Spinal cord (tissue), 10 donors: ENCODE measurements around the gene SLCO4A1. TPM values are rescaled to one million over a fixed set of nuclear protein-coding genes. Genes with fewer than 3 reads are reported as not detected.

ENCODE experiments used
- DNase-seq, 6 donors: peaks; one replicate each; pipeline versions ENCODE4 v3.0.0 to v3.0.0-alpha.2; 2013 to 2015; ENCODE audit warnings: low spot score in 6 of 6, low read depth in 4 of 6
- H3K27ac ChIP-seq: one replicate; pipeline ENCODE4 v1.5.1; 2013; ENCODE audit warnings: low read depth, low read length, control low read depth
- H3K27me3 ChIP-seq: one replicate; pipeline ENCODE4 v1.6.1; 2013; ENCODE audit warnings: low read length; ENCODE audit not compliant: control insufficient read depth, insufficient read depth
- H3K36me3 ChIP-seq: one replicate; pipeline ENCODE4 v1.6.1; 2013; ENCODE audit warnings: low read length; ENCODE audit not compliant: control insufficient read depth, insufficient read depth
- H3K4me1 ChIP-seq: one replicate; pipeline ENCODE4 v1.6.1; 2013; ENCODE audit warnings: low read length; ENCODE audit not compliant: control insufficient read depth, insufficient read depth
- H3K4me3 ChIP-seq: one replicate; pipeline ENCODE4 v1.5.1; 2013; ENCODE audit warnings: low read depth, low read length, control low read depth
- H3K9me3 ChIP-seq: one replicate; pipeline ENCODE4 v1.6.1; 2013; ENCODE audit warnings: low read length; ENCODE audit not compliant: control insufficient read depth, insufficient read depth
- WGBS: methylation state at CpG from one replicate; pipeline ENCODE4 v1.1.5; 2013; ENCODE audit warnings: missing lambda C conversion rate; ENCODE audit not compliant: insufficient coverage; 5-methylcytosine and 5-hydroxymethylcytosine counted together
- polyA plus RNA-seq, 2 donors: library from polyadenylated mRNA; unstranded; fragments of 120-200 nt; gene quantifications; one replicate each; pipeline ENCODE4 v1.2.1, GENCODE V29; 2013; ENCODE audit not compliant: insufficient read length in 2 of 2
- total RNA-seq, 2 donors: library from RNA; depleted of rRNA in 1 of 2; stranded (reverse); fragments of 120-200 nt in 1 of 2; fragments of >200 nt in 1 of 2; gene quantifications; one replicate each; pipeline versions ENCODE4 v1.2.3 to v1.2.4, GENCODE V29; 2013 to 2014
- donor health status: healthy.

Gene SLCO4A1
- total and polyA plus RNA-seq, 4 donors: 2.3 to 12.1 (median 5.8) TPM

DNA sequence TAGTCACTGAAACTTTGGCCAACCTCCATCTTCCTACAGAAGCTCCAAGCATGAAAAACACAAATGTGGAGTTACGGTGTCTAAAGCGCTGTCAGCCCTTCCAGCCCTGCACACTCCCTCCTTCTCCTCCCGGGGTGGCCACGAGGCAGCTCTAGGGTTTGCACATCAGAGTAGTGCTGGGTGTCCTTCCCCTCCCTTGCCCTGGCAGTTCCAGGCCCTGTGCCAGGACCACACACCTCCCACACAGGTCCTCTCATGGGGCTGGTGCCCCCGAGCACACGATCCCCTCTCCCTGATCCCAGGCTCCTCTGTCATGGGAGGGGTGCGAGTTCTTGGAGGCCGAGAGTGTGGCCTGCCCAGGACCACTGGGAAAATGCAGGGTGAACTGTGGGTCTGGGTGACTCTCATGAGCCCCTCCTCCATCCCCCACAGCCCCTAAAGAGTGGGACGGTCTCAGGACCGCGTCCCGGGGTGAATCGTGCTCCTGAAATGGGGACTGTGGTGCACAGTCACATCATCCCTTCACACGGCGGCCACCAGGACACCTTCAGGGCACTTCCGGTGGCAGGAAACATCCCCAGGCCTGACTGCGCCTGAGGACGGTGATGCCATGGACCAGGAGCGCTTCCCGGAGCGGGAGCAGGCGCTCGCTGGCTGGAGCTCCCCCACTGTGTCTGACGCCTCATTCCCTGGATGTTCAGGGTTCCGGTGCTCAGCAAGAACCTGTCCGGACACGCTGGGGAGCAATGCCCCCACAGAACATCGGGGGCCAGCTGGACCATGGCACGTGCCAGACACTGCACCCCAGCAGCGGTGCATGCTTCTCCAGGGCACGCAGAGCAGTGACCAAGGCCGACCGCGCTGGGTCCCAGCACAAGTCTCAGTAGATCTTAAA lies 42.8 kb upstream of the SLCO4A1 start:
- H3K27ac ChIP-seq: no peak overlapping the region
- H3K4me3 ChIP-seq: no peak overlapping the region
- H3K9me3 ChIP-seq: no peaks in the 10 kb centered on the region
- H3K4me1 ChIP-seq: peaks cover 20% of the 10 kb centered on the region
- WGBS: 86% methylated on average over 27 of the region's 34 CpGs
- peaks cover 18% of the 10 kb centered on the region for H3K27me3 ChIP-seq
- DNase-seq: no peak
- no peaks in the 10 kb centered on the region for H3K36me3 ChIP-seq

DNA sequence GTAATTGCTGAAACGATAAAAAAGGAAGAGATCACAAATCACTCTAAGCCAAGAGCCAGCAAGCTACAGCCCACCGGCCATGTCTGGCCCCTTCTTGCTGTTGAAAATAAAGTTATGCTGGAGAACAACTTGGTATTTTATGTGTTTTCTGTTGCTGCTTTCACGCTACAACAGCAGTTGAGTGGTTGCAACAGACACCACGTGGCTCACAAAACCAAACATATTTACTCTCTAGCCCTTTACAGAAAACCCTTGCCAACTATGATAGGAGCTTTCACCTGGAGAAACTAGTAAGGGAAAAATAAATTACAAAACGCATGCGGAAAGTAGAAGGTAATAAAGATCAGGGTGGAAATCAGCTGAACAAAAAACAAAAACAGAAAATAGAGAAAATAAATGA lies 41.1 kb upstream of the SLCO4A1 start:
- DNase-seq: no peak
- no peak overlapping the region for H3K27ac ChIP-seq
- WGBS: no CpG with 5 or more reads among the region's 6 CpGs
- H3K36me3 ChIP-seq: no peaks in the 10 kb centered on the region
- peaks cover 11% of the 10 kb centered on the region for H3K27me3 ChIP-seq
- no peak overlapping the region for H3K4me3 ChIP-seq
- H3K9me3 ChIP-seq: no peaks in the 10 kb centered on the region
- H3K4me1 ChIP-seq: peaks cover 27% of the 10 kb centered on the region

GRCh38 chr20:62601714-62602113 lies 40.6 kb upstream of the SLCO4A1 start:
- Histone ChIP-seq H3K4me1 (peaks cover 31% of the 10 kb centered on the region), H3K9me3 (no peaks in the 10 kb centered on the region), H3K4me3 (no peak overlapping the region), H3K36me3 (no peaks in the 10 kb centered on the region), H3K27me3 (peaks cover 7% of the 10 kb centered on the region), H3K27ac (no peak overlapping the region)
- 55% methylated on average over 3 of the region's 3 CpGs for WGBS
- DNase-seq: no peak

- H3K36me3 ChIP-seq: no peaks in the 10 kb centered on the region
- no peak overlapping the region for H3K27ac ChIP-seq
- DNase-seq: no peak
- no peak overlapping the region for H3K4me3 ChIP-seq
- 70% methylated on average over 5 of the region's 10 CpGs for WGBS
- no peaks in the 10 kb centered on the region for H3K9me3 ChIP-seq
- H3K4me1 ChIP-seq: peaks cover 34% of the 10 kb centered on the region
- no peaks in the 10 kb centered on the region for H3K27me3 ChIP-seq
Measured at GRCh38 chr20:62602550-62602949, 39.8 kb upstream of the SLCO4A1 start.

DNA sequence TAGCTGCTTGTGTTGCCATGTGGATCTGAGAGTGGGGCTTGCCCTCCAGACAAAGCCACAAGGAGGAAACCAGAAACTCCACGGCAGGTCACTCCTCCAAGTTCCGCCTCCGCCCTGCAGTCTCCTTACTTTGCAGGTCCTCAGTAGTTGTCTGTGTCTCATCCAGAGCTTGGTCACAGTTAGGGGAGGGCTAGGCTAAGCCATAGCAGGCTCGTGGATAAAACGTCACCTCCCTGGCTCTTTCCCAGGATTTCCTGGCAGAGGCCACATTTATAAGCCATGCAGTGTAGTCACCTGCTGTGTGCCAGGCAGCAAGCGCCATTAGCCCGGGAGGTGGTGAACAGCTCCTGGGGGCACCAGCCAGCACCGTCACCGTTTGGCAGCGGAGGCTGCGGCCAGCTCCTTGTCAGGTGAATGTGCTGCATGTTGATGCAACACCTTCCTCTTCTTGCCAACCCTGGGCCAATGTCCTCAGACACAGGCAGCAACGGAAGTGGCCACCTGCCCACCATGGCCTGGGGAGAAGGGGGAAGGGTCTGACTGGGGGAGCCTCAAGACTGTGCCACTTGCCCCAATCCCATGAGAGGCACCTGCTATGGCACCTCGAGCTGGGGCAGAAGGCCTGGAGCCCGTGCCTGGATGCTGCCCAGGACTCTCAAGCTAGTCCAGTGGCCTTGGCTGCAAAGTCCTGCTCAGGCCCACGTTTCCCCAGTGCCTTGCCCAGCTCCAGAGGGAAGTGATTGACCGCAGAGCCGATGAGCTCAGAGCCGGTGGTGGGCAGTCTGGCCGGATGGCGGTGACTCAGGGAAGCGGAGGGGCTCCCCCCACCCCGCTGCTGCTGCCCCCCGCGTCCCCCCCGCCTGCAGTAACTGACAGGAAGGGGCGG lies 39.0 kb upstream of the SLCO4A1 start:
- H3K4me3 ChIP-seq: no peak overlapping the region
- 38% methylated on average over 22 of the region's 26 CpGs for WGBS
- no peaks in the 10 kb centered on the region for H3K9me3 ChIP-seq
- H3K27me3 ChIP-seq: no peaks in the 10 kb centered on the region
- peak in 2 of 6 donors; percentile 35 to 70 for DNase-seq
- no peak overlapping the region for H3K27ac ChIP-seq
- no peaks in the 10 kb centered on the region for H3K36me3 ChIP-seq
- peaks cover 34% of the 10 kb centered on the region for H3K4me1 ChIP-seq

GRCh38 chr20:62603907-62604785 lies 38.2 kb upstream of the SLCO4A1 start:
- no peaks in the 10 kb centered on the region for H3K27me3 ChIP-seq

GRCh38 chr20:62604796-62605195 lies 37.5 kb upstream of the SLCO4A1 start:
- no peaks in the 10 kb centered on the region for H3K36me3 ChIP-seq
- H3K9me3 ChIP-seq: no peaks in the 10 kb centered on the region
- no peak overlapping the region for H3K4me3 ChIP-seq
- no peak for DNase-seq
- no peak overlapping the region for H3K27ac ChIP-seq
- no peaks in the 10 kb centered on the region for H3K27me3 ChIP-seq
- peaks cover 34% of the 10 kb centered on the region for H3K4me1 ChIP-seq
- 80% methylated on average over 9 of the region's 9 CpGs for WGBS

More at GRCh38 chr20:62603907-62604785, 38.2 kb upstream of the SLCO4A1 start:
- H3K36me3 ChIP-seq: no peaks in the 10 kb centered on the region
- H3K9me3 ChIP-seq: no peaks in the 10 kb centered on the region
- 73% methylated on average over 37 of the region's 37 CpGs for WGBS
- no peak overlapping the region for H3K4me3 ChIP-seq
- H3K4me1 ChIP-seq: peaks cover 34% of the 10 kb centered on the region
- H3K27ac ChIP-seq: no peak overlapping the region
- no peak for DNase-seq

- no peak overlapping the region for H3K4me3 ChIP-seq
- H3K36me3 ChIP-seq: no peaks in the 10 kb centered on the region
- no peak overlapping the region for H3K27ac ChIP-seq
- H3K9me3 ChIP-seq: no peaks in the 10 kb centered on the region
- no peak for DNase-seq
- no peaks in the 10 kb centered on the region for H3K27me3 ChIP-seq
- 90% methylated on average over 8 of the region's 11 CpGs for WGBS
- H3K4me1 ChIP-seq: peaks cover 34% of the 10 kb centered on the region
Measured at GRCh38 chr20:62605236-62605943, 36.9 kb upstream of the SLCO4A1 start.
